HEK293 (cell line): ENCODE results near the gene TGIF1.

Experiments used
- CTCF ChIA-PET: fragments of 350-600 bp; formaldehyde crosslinking; extraction: SDS; loops from one replicate; lab custom pipeline; 2021; ENCODE audit warnings: antibody characterized with exemption; lab: Yijun Ruan, JAX
- POLR2A ChIA-PET: fragments of 300-600 bp; formaldehyde crosslinking; extraction: SDS; loops from one replicate; lab custom pipeline; 2020; ENCODE audit warnings: antibody characterized with exemption, inconsistent platforms; lab: Yijun Ruan, JAX
- H3K27ac ChIP-seq: fragments of 200-500 bp; sonication (Bioruptor generic); 2 replicates; pipeline ENCODE4 v1.5.1; 2014; ENCODE audit warnings: low read depth, low read length, control low read depth, inconsistent platforms; ENCODE audit errors: extremely low read depth
- H3K36me3 ChIP-seq, 2 experiments: fragments of 200-500 bp in 1 of 2; sonication (Bioruptor generic) in 1 of 2; 1 replicate in 1 of 2; 2 replicates in 1 of 2; pipeline ENCODE4 v1.5.1; 2014 to 2017; ENCODE audit warnings: inconsistent platforms in 2 of 2, low read length in 2 of 2; ENCODE audit not compliant: control insufficient read depth in 2 of 2, insufficient read depth in 1 of 2
- H3K4me1 ChIP-seq: fragments of 200-500 bp; sonication (Bioruptor generic); 2 replicates; pipeline ENCODE4 v1.5.1; 2014; ENCODE audit warnings: mild to moderate bottlenecking, low read length, inconsistent platforms; ENCODE audit not compliant: control insufficient read depth, insufficient read depth
- H3K4me3 ChIP-seq: 2 replicates; pipeline ENCODE4 v1.5.1; 2011; ENCODE audit warnings: low read depth, mild to moderate bottlenecking, control low read depth, low read length, moderate library complexity
- H3K9me3 ChIP-seq: fragments of 200-500 bp; sonication (Bioruptor generic); 2 replicates; pipeline ENCODE4 v1.5.1; 2014; ENCODE audit warnings: low read depth, low read length, inconsistent platforms; ENCODE audit not compliant: control insufficient read depth, insufficient read depth
- GLI4 ChIP-seq: fragments of 450-650 bp; formaldehyde crosslinking; IDR thresholded peaks from 2 replicates; pipeline ENCODE4 v1.5.1; 2016; ENCODE audit warnings: missing biosample characterization, missing genetic modification characterization
- INSM2 ChIP-seq: fragments of 450-650 bp; formaldehyde crosslinking; IDR thresholded peaks from 2 replicates; pipeline ENCODE4 v1.5.1; 2016; ENCODE audit warnings: missing biosample characterization, missing genetic modification characterization
- KLF8 ChIP-seq: fragments of 450-650 bp; formaldehyde crosslinking; IDR thresholded peaks from 2 replicates; pipeline ENCODE4 v1.5.1; 2016; ENCODE audit warnings: missing biosample characterization, missing genetic modification characterization
- PRDM6 ChIP-seq: fragments of 450-650 bp; formaldehyde crosslinking; IDR thresholded peaks from 2 replicates; pipeline ENCODE4 v1.5.1; 2017; ENCODE audit warnings: missing biosample characterization, missing genetic modification characterization
- SP2 ChIP-seq: fragments of 450-650 bp; formaldehyde crosslinking; IDR thresholded peaks from 2 replicates; pipeline ENCODE4 v1.5.1; 2016; ENCODE audit warnings: missing biosample characterization, missing genetic modification characterization
- TRIM28 ChIP-seq: IDR thresholded peaks from 2 replicates; pipeline ENCODE4 v1.6.1; 2011; ENCODE audit warnings: low read length, control low read depth, borderline replicate concordance
- ZBTB21 ChIP-seq: fragments of 450-650 bp; formaldehyde crosslinking; IDR thresholded peaks from 2 replicates; pipeline ENCODE4 v1.5.1; 2017; ENCODE audit warnings: missing biosample characterization, missing genetic modification characterization
- ZBTB48 ChIP-seq: fragments of 450-650 bp; formaldehyde crosslinking; IDR thresholded peaks from 2 replicates; pipeline ENCODE4 v1.5.1; 2016; ENCODE audit warnings: missing biosample characterization, missing genetic modification characterization
- ZIC2 ChIP-seq: fragments of 450-650 bp; formaldehyde crosslinking; IDR thresholded peaks from 2 replicates; pipeline ENCODE4 v1.5.1; 2016; ENCODE audit warnings: missing biosample characterization, missing genetic modification characterization
- ZNF121 ChIP-seq: fragments of 450-650 bp; formaldehyde crosslinking; IDR thresholded peaks from 2 replicates; pipeline ENCODE4 v1.5.1; 2016; ENCODE audit warnings: missing biosample characterization, missing genetic modification characterization
- ZNF146 ChIP-seq: fragments of 450-650 bp; formaldehyde crosslinking; IDR thresholded peaks from 2 replicates; pipeline ENCODE4 v1.5.1; 2016; ENCODE audit warnings: missing biosample characterization, missing genetic modification characterization
- ZNF148 ChIP-seq: fragments of 450-650 bp; formaldehyde crosslinking; IDR thresholded peaks from 2 replicates; pipeline ENCODE4 v1.5.0; 2017; ENCODE audit warnings: missing biosample characterization, missing genetic modification characterization, borderline replicate concordance
- ZNF341 ChIP-seq: fragments of 450-650 bp; formaldehyde crosslinking; IDR thresholded peaks from 2 replicates; pipeline ENCODE4; 2016; ENCODE audit warnings: low read depth, missing biosample characterization, missing genetic modification characterization
- ZNF362 ChIP-seq: fragments of 450-650 bp; formaldehyde crosslinking; IDR thresholded peaks from 2 replicates; pipeline ENCODE4 v1.5.1; 2016; ENCODE audit warnings: missing biosample characterization, missing genetic modification characterization
- ZNF660 ChIP-seq: fragments of 450-650 bp; IDR thresholded peaks from 2 replicates; pipeline ENCODE4 v1.5.1; 2018; ENCODE audit warnings: missing biosample characterization, mild to moderate bottlenecking, missing genetic modification characterization
- ZNF677 ChIP-seq: fragments of 450-650 bp; IDR thresholded peaks from 2 replicates; pipeline ENCODE4 v1.5.0; 2018; ENCODE audit warnings: missing biosample characterization, mild to moderate bottlenecking, missing genetic modification characterization, moderate library complexity
- ZNF768 ChIP-seq: fragments of 450-650 bp; formaldehyde crosslinking; IDR thresholded peaks from 2 replicates; pipeline ENCODE4 v1.5.1; 2018; ENCODE audit warnings: missing biosample characterization, mild to moderate bottlenecking, missing genetic modification characterization
- ZSCAN5A ChIP-seq: fragments of 450-650 bp; formaldehyde crosslinking; IDR thresholded peaks from 2 replicates; pipeline ENCODE4 v1.5.1; 2016; ENCODE audit warnings: missing biosample characterization, missing genetic modification characterization
- TF ChIP-seq, protein P1 (sequence below): fragments of 450-650 bp; formaldehyde crosslinking; conservative IDR thresholded peaks from 2 replicates; pipeline ENCODE4 v1.5.1; 2016; ENCODE audit warnings: low read depth, missing biosample characterization, missing genetic modification characterization
- TF ChIP-seq, protein P2 (sequence below): fragments of 450-650 bp; formaldehyde crosslinking; IDR thresholded peaks from 2 replicates; pipeline ENCODE4 v1.5.1; 2016; ENCODE audit warnings: missing biosample characterization, missing genetic modification characterization
- TF ChIP-seq, protein P3 (sequence below): fragments of 450-650 bp; formaldehyde crosslinking; IDR thresholded peaks from 2 replicates; pipeline ENCODE4 v1.5.1; 2016; ENCODE audit warnings: missing biosample characterization, missing genetic modification characterization

Gene TGIF1

DNA sequence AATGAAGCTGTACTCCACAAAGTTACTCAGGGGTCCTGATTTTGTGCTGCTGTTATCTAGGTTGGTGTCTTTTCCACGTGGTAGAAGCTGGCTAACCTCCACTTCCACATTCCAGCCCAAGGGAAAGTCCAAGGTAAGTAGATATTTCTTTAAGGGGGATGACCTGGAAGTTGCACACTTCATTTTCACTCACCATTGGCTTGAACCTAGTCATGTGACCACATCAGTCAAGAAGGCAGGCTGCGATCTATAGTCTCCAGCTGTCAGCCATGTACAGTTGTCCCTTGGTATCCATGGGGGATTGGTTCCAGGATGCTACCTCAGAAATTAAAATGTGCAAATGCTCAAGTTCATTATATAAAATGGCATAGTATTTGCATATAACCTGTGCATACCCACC, 31.9 kb upstream of the TGIF1 start:
- POLR2A ChIA-PET: interaction anchor here (0.6 kb wide), 1 partner anchor 130 kb away, joined by 3 read pairs; no protein-coding TSS in a partner anchor
- Histone ChIP-seq H3K27ac (no peak overlapping the region), H3K4me1 (no peaks in the 10 kb centered on the region), H3K36me3 (no peaks in the 10 kb centered on the region), H3K9me3 (no peaks in the 10 kb centered on the region), H3K4me3 (no peak overlapping the region)
- CTCF ChIA-PET: interaction anchor here (0.6 kb wide), 1 partner anchor 121 kb away, joined by 3 read pairs; no protein-coding TSS in a partner anchor
- TF ChIP-seq ZBTB48 (tag by site-specific recombination) (no peak), ZNF362 (tag by site-specific recombination) (no peak), ZSCAN5A (no peak), TRIM28 (no peak), KLF8 (tag by site-specific recombination) (no peak), ZNF146 (tag by site-specific recombination) (no peak), INSM2 (no peak), ZNF768 (tag by site-specific recombination) (no peak), SP2 (tag by site-specific recombination) (no peak)
- TF ChIP-seq, protein P1, sequence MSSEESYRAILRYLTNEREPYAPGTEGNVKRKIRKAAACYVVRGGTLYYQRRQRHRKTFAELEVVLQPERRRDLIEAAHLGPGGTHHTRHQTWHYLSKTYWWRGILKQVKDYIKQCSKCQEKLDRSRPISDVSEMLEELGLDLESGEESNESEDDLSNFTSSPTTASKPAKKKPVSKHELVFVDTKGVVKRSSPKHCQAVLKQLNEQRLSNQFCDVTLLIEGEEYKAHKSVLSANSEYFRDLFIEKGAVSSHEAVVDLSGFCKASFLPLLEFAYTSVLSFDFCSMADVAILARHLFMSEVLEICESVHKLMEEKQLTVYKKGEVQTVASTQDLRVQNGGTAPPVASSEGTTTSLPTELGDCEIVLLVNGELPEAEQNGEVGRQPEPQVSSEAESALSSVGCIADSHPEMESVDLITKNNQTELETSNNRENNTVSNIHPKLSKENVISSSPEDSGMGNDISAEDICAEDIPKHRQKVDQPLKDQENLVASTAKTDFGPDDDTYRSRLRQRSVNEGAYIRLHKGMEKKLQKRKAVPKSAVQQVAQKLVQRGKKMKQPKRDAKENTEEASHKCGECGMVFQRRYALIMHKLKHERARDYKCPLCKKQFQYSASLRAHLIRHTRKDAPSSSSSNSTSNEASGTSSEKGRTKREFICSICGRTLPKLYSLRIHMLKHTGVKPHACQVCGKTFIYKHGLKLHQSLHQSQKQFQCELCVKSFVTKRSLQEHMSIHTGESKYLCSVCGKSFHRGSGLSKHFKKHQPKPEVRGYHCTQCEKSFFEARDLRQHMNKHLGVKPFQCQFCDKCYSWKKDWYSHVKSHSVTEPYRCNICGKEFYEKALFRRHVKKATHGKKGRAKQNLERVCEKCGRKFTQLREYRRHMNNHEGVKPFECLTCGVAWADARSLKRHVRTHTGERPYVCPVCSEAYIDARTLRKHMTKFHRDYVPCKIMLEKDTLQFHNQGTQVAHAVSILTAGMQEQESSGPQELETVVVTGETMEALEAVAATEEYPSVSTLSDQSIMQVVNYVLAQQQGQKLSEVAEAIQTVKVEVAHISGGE (tag by site-specific recombination): no peak
- TF ChIP-seq, all 188 proteins: peak for 0

GRCh38 chr18:3420919-3421279, 29.1 kb upstream of the TGIF1 start:
- H3K9me3 ChIP-seq: no peaks in the 10 kb centered on the region
- no peaks in the 10 kb centered on the region for H3K36me3 ChIP-seq
- H3K4me1 ChIP-seq: no peaks in the 10 kb centered on the region
- no peak overlapping the region for H3K4me3 ChIP-seq
- ChIA-PET POLR2A (no interaction called here), CTCF (interaction anchor here (1.3 kb wide), 1 partner anchor 10 kb away, joined by 4 read pairs; no protein-coding TSS in a partner anchor)
- H3K27ac ChIP-seq: no peak overlapping the region
- TF ChIP-seq GLI4 (tag by site-specific recombination) (no peak), ZNF148 (no peak), ZNF677 (tag by site-specific recombination) (no peak), ZNF121 (tag by site-specific recombination) (no peak), ZBTB21 (tag by site-specific recombination) (no peak), ZNF341 (tag by site-specific recombination) (no peak), ZIC2 (tag by site-specific recombination) (no peak), ZNF660 (tag by site-specific recombination) (no peak), PRDM6 (tag by site-specific recombination) (no peak)
- TF ChIP-seq, protein P2, sequence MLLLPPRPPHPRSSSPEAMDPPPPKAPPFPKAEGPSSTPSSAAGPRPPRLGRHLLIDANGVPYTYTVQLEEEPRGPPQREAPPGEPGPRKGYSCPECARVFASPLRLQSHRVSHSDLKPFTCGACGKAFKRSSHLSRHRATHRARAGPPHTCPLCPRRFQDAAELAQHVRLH (tag by site-specific recombination): no peak
- TF ChIP-seq, protein P3, sequence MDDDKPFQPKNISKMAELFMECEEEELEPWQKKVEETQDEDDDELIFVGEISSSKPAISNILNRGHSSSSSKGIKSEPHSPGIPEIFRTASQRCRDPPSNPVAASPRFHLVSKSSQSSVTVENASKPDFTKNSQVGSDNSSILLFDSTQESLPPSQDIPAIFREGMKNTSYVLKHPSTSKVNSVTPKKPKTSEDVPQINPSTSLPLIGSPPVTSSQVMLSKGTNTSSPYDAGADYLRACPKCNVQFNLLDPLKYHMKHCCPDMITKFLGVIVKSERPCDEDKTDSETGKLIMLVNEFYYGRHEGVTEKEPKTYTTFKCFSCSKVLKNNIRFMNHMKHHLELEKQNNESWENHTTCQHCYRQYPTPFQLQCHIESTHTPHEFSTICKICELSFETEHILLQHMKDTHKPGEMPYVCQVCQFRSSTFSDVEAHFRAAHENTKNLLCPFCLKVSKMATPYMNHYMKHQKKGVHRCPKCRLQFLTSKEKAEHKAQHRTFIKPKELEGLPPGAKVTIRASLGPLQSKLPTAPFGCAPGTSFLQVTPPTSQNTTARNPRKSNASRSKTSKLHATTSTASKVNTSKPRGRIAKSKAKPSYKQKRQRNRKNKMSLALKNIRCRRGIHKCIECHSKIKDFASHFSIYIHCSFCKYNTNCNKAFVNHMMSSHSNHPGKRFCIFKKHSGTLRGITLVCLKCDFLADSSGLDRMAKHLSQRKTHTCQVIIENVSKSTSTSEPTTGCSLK (tag by site-specific recombination): no peak
